OCI-LY3 (cell line): ENCODE results near the gene AOAH.

Experiments used
- CTCF ChIP-seq: fragments of 200-600, 300-600 bp; sonication (generic); IDR thresholded peaks from 2 replicates; pipeline ENCODE4 v1.5.1; 2014; ENCODE audit warnings: antibody characterized with exemption, low read length, low read depth
- EZH2phosphoT487 ChIP-seq: fragments of 200-600 bp; shearing (Covaris generic); IDR thresholded peaks from 2 replicates; pipeline ENCODE4 v1.6.1; 2018; ENCODE audit warnings: antibody characterized with exemption, mixed run types, low read depth

GRCh38 chr7:36762394-36762793 is 38.1 kb upstream of the AOAH start:
- TF ChIP-seq CTCF (no peak), EZH2phosphoT487 (no peak)
